HG03378 (cell line): ENCODE data around the gene SLC66A1.

ENCODE experiments used
- ATAC-seq: cut with Tn5 transposase; IDR thresholded peaks from one replicate; pipeline ENCODE4 v1.9.1; 2021; ENCODE audit warnings: mild to moderate bottlenecking, moderate library complexity; ENCODE audit not compliant: unreplicated experiment

SLC66A1 gene

DNA sequence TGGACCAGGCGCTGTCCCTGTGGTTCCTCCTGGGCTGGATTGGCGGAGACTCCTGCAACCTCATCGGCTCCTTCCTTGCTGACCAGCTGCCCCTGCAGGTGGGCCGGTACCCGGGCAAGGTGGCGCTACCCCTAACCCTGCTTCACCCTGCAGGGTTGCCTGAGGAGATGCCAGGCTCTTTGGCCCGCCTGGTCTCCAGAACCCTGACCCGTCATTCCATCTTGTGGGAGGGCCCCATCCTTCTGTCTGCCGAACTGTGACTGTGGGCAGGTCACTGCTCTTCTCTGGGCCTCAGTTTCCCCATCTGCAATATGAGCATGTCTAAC is 12.5 kb downstream of the SLC66A1 start:
- ATAC-seq, result no peak

DNA sequence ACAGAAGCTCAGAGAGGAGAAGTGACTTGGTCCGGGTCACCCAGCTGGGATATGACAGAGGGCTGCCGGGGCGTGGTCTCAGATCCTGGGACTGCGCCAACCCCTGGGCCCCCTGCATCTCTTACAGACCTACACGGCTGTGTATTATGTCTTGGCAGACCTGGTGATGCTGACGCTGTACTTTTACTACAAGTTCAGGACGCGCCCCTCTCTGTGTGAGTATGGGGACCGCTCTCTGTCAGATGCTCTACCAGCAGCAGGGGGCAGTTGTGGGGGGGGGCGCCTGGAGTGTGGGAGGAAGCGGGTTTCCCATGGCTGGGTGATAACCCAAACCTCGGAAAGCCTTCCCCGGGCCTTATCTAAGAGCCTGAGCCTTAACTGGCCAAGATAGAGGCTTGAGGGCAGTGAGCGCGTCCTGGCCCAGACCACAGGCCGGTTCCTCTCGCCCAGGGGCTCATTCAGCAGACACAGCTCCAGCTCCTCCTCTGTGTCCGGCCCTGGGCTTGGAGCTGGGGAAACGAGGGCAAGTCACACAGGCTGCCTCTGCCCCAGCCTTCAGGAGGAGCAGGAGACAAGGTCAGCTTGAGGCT is 13.3 kb downstream of the SLC66A1 start:
- ATAC-seq, result no peak

DNA sequence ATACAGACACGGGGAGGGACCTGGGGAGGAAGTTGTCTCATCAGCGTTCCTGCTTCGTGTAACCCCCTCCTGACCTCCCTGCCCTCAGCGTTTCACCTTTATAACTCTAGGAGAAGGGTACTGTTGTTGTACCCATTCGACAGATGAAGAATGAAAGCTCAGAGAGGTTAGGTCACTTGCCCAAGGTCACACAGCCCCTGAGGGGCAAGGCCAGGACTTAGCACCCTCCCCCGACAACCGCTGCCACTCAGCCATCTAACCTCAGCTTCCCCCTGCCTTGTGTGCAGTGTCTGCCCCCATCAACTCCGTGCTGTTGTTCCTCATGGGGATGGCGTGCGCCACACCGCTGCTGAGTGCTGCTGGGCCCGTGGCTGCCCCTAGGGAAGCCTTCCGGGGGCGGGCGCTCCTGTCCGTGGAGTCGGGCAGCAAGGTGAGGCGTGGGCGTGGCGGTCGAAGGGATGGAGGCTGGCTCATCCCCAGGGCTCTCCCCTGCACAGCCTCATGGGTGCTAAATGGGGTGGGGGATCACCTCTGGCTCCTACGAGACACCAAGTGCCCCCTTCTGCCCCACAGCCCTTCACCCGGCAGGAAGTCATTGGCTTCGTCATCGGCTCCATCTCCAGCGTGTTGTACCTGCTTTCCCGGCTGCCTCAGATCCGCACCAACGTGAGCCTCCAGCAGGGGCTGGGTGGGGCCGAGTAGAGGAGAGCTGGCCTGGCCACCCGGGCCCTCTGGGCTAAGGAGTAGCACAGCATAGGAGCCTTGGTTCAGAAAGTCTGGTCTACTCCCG is 14.0 kb downstream of the SLC66A1 start:
- ATAC-seq, result no peak

DNA sequence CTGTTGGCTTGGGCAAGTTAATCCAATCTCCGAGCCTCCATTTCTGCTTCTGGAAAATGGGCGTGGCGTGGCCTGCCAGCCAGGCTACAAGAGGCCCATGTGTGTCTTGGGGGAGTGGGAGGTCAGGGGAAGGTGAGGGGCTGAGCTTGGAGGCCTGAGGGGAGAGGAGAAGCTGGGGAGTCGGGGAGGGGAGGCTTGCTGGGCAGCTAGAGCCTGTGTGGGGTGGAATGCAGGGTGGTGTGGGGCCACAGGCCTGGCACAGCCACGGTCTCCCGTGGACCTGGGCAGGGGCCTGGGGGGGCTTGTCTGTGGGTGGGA is 14.6 kb downstream of the SLC66A1 start:
- no peak for ATAC-seq

DNA sequence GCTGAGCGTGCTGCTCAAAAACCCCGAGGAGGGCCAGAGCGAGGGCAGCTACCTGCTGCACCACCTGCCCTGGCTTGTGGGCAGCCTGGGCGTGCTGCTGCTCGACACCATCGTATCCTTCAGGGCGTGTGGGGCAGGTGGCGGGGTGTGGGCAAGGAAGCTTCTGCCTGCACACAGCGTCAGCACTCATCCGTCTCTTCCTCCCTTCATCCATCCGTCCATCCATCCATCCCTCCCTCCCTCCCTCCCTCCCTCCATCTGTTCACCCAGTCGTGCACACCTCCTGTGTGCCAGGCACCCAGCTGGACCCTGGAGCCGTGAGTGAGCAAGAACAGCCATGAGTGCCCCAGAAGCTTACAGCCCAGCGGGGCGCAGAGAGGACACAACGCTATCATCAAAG is 15.2 kb downstream of the SLC66A1 start:
- no peak for ATAC-seq

DNA sequence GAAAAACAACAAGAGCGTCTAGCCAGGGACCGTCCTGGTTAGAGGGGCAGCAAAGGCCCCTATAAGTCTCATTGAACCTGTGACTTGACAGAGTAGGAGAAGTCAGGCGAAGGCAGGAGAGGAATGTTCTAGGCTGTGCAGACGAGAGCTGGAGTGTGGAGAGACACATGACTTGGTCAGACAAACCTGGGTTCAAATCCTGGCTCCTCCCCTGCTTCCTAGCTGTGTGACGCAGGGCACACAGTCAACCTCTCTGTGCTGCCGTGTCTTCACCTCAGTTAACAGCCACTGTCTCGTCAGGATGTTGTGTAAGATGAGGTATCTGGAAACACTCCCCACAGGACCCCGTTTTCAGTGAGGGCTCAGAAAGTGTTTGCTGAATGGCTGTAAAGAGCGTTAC is 15.6 kb downstream of the SLC66A1 start:
- no peak for ATAC-seq

DNA sequence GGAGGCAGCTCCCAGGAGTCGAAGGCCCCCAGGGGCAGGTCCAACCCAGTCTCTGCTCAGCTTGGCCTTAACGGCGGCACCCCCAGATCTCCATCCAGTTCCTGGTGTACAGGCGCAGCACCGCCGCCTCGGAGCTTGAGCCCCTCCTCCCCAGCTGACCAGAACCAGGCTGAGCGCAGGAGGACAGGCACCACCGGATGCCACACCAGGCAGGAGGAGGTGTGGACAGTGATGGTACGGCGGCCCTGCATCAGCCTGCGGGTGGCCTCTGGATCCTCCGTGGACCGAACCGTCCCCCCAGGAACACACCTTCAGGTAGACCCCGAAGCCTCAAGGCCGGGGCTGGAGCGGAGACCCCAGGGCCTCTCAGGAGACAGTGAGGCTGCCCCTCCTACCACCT is 16.4 kb downstream of the SLC66A1 start:
- ATAC-seq, result no peak

DNA sequence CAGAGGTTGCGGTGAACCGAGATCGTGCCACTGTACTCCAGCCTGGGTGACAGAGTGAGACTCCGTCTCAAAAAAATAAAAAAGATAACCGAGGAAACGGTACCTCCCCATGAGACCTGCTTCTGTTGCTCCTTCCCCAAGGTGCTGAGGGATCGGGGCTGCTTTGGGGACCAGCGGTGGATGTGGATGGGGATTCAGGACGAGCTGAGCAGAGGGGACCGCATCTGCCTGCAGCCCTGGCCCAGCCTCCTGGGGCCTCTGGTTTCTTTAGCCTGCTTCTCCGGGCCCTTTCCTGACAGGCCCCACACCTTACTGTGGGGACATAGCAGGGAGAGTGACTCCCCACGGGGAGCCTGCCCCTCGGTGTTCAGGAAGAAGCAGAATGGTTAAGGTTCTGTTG is 17.1 kb downstream of the SLC66A1 start:
- ATAC-seq, result no peak

DNA sequence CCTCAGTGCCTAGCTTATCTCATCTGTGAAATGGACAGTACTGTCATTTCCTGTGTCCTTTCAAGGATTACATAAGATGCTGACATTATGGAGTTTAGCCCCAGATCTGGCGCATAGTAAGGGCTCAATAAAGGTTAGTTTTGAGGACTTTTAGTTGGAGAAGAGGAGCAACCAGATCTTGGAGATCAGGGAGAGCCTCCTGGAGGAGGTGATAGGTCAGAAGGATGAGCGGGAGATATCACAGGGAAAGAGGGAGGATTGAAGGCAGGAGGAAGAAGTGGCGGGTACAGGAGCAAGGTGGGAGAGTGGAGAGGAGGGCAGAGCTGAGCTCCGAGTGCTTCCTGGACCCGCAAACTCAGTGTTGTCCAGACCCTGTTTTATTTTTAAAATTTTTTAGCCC is 17.5 kb downstream of the SLC66A1 start:
- no peak for ATAC-seq

DNA sequence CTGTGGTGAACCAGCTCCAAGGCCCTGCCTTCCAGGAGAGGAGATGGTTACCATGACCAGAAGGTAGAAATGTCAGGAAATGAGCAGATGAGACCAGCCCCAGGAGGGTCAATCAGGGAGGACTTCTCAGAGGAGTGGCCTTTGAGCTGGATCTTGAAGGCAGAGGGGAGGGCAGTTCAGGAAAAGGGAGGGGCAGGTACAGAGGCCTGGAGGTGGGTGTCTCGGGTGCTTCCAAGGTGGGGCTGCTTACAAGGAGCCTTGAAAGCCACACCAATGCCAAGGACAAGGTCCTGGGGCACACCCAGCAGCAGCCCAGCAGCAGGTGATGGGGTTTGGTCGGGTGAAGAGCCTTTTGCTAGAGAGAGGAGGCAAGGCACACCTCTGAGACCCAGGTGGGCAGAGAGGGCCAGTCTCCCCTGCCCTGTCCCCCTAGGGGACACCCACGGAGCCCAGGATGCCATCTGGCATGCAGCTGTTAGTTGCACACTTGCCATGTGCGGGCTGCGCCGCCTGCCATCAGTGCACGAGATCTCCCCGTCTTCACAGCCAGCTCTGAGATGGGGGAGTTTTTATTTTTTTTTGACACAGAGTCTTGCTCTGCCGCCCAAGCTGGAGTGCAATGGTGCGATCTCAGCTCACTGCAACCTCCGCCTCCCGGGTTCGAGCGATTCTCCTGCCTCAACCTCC is 18.5 kb downstream of the SLC66A1 start:
- ATAC-seq, result no peak

DNA sequence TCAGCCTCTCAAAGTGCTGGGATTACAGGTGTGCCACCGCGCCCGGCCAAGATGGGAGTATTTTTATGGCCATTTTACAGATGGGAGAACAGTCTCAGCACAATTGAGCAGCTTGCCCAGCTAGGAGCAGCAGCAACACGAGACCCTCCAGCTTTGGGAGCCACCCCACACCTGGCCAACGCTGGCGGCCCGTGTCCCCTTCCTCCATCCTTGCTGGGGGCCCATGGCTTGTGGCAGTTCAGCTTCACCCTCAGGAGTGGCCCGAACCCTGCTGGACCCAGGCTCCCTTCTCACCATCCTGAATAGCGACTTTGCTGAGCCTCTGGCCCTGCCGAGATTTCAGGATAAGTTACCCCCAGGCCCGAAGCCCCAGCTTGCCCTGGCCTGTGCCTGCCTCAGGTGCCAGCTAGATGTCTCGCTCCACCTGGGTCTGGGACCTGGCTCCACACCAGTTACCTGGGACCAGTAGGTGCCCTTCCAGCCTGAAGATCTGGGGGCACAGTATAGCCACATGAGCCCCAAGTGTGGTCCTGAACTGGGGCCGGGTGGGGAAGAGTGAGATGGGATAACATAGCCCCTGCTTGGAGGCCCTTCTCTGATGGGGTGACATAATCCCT is 19.2 kb downstream of the SLC66A1 start:
- ATAC-seq, result no peak

DNA sequence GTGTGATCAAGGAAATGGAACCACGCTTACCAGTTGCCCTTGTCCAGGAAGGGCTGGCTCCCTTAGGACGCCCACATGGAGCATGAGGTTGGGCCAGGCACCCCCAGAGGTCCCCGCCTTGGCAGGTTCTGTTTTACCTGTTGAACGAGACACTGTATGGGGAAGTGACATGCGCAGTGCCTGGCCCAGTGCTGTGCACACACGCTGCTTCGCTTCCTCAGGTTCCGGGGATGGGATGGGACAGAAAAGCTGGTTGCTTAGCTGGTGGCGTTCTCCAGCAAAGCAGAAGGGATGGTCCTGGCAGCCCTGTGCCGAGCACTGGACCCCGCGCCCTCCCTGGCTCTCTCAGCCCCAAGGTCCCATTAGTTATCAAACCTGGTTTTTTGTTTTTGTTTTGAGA is 20.7 kb downstream of the SLC66A1 start:
- ATAC-seq, result no peak

DNA sequence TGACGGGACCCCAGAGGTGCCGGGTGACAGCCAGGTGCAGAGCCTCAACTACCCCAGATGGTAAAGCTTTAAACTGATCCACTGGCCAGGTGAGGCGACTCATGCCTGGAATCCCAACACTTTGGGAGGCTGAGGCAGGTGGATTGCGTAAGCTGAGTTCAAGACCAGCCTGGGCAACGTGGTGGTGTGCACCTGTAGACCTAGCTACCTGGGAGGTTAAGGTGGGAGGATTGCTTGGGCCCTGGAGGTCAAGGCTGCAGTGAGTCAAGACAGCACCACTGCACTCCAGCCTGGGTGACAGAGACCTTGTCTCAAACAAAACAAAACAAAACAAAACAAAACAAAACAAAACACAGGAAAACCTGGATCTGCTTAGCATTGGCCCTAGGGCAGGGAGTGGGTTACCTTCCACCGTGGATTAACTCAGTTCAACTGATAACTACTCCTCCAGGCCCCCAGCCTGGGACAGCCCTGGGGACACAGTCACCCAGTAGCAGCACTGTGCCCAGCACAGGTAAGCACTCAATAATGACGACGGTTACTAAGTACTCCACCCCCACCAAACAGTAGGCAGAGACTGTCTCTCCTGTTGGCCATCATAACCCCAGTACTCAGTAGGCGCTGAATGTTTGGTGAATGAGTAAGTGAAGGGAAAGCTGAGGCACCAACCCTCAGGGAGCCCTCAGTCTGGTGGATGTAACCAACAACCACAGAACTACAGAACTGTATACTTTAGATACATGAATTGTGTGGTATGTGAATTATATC is 21.6 kb downstream of the SLC66A1 start:
- no peak for ATAC-seq

DNA sequence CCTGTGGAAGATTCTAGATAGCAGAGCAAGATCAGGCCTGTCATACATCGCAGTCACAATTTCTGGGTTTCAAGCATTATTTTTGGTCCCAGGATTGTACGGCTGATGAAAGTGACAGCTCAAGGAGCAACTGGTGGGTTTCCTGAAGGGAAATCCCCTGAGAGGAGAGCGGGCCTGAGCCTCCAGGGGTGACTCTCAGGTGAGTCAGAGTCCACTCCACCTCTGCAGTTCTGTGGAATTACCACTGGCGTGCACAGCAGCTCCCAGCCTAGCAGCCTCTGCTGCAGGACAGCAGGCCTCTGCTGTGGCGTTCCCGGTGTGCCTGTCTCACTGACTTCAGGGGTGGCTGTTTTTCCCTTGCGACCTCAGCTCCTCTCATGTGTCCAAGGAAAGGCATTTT is 24.4 kb downstream of the SLC66A1 start:
- ATAC-seq, result no peak

DNA sequence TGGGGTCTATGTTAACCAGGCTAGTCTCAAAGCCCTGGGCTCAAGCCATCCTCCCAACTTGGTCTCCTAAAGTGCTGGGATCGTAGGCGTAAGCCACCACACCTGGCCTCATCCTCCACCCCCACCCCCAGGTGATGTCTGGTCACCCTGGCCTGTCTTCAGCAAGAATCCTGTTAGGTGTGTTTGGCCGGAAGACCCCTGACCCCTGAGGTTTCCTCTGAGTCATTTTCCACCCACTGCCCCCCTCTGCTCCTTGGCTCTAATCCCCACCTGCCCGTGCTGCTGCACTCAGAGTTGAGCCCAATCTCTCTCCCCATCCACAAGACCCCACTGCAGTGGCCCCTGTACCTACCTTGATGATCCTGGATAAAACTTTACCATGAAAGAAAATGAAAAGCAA is 25.2 kb downstream of the SLC66A1 start:
- no peak for ATAC-seq

DNA sequence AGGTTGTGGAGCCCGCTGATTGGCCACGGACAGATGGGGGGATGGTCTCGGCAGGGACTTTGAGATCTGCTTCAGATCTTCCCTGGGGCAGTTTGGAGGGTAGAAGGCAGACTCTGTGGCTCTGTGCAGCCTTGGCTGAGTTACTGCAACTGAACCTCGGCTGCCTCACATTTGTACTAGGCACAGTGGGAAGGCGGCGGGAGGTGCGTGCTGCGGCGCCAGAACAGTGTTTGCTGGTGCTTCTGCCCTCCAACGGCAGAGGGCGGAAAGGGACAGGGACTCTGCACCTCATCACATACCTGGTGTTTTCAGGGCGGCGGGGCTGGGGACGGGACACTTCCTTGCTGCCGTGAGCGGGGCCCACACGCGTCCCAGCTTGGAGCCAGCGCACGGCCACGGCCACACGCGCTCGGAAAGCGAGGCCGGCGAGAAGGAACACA is 26.2 kb downstream of the SLC66A1 start:
- no peak for ATAC-seq

DNA sequence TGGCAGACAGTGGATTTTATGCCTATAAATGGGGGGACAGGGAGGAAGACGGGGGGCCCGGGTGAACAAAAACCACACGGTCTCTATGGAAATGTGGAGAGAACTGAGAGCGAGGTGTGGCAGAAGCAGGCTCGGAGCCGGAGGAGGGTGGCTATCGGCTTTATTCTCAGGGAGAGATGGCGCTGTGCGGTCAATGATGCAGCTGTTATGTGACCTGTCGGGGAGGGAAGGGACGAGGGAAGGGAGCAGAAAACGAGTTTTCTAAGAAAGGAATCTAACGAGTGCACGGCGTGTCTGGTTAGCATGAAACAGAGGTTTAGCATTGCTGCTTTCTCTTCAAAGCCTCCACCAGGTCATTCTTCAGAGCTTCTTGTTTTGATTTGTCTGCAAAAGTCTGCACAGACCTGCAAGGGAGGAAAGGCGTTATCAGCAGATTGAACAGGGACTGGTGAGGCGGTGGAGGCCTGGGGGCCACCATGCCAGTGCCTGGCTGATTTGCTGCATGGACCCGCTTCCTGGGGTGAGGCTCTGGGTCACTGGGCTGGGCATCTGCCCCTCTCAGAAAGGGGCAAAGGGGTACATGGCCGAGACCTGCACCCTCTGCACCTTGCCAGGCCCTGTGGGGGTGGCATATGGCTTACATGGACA is 27.2 kb downstream of the SLC66A1 start:
- no peak for ATAC-seq

DNA sequence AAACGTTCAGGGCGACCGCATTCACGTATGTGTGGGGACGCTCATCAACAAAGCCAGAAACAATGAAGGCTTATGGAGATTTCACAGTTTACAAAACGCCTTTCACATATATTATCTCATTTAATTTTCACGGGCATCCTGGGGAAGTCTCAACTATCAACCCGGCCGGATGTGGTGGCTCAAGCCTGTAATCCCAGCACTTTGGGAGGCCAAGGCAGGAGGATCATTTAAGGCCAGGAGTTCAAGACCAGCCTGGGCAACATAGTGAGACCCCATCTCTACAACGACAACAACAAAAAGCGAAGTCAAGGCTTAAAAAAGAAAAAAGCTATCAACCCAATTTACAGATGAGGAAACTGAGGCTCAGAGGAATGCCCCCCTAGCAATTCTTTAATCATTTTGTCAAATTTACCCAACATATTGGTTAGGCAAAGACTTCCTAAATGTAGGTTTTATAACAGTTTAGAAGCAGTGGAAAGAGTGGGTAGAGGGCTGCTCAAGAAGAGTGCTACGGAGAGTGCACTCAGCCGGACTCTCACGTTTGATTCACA is 28.3 kb downstream of the SLC66A1 start:
- no peak for ATAC-seq

DNA sequence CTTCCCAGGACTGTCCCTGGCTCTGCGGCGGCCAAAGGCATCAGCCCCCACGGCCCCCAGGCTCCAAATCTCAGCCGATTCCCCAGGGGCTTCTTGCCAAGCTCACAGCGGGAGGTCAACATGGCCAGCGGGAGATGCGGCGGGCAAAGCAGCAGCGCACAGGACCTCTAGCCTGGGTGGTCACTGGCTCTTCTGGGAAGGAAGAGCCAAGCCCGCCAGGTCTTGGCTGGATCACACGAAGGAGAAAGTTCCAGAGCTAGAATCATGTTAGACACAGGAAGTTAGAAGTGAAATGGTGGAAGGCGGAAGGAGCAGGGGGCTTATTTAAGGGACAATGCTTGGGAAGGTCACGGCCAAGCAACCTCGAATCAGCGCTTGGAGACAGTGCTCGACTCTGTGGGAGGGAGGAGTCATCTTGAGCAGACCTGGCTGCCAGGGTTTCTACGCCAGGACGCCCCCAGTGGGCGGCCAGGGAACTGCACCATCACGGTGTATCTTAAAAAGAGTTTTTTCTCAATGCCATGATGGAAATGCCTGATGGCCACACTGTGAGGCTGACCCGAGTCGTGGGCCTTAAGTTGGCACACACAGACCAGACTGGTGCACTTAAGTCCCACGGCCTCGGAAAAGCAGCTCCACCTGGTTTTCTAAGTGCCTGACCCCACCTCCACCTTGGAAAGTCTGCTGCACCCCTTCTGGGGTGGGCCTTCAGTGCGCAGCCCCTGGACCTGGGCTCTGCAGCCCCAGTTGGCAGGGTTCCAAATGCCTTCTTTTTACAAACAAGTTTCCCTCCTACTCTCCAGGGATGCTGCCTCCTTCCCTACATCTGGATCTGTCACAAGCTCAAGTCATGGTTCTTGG is 29.3 kb downstream of the SLC66A1 start:
- ATAC-seq, result no peak
